Stimulated activated CD4-positive, alpha-beta T cell treated with anti-CD3 and anti-CD28 coated beads, Interleukin-15, amount 100 ng/mL, for 1 hour (primary cell): ENCODE data around the gene STARD10.
"Not testable (repeated sequence)": the region's sequence is repeated elsewhere in the genome, so short reads cannot be mapped to it uniquely, and the experiment has no call there.

ENCODE experiments used
- DNase-seq, 2 donors: peaks; one replicate each; pipeline ENCODE4 v3.0.0-alpha.2; 2020; ENCODE audit warnings: low read depth in 1 of 2, low spot score in 1 of 2

Gene STARD10

DNA sequence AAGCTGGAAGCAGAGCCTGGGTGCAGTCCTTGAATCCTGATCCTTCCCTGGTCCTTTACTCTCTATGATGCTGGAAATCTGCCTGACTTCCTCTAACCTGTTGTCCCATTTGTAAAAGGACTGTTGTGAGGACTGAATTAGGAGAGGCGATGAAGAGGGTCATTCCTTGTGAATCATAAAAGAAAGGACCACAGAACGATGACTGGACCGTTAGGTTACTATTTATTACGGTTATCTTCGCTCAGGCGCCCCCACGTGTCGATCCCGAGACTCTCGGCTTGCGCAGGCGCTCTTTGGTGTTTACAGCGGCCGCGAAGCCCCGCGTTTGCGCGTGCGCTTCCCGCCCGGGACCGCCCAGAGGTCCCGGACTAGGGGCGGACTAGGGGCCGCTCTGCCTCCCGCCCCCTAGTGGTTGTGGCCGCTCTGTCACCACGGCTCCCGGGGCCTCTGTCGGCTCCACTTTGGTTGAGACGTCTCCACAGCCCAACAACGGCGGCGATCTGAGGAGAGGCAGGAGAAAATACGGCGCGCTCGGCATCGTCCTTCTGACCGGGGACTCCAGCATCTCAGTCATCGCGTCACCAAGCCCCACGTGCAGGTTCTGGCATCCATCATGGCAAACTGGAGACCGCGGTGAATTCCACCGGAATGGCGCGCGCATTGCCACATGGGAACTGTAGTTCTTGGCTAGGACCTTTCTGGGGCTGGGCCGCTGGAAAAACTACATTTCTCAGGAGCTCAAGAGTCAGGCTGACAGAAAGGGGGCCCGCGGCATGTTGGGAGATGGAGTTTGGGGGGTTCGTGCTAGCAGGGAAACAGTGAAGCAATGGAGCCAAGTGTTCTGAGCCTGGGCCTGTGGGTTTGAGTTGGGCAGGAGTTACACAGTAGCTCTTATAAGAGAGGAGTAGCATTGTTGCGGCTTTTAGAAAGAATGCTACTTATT lies at the start of gene STARD10:
TSS of gene STARD10 (minus strand) at position 623 of the 943 bp plus-strand sequence. CDS start 12,866 bp downstream, outside the sequence.
- peak; percentile 89 to 92 for DNase-seq

GRCh38 chr11:72842653-72843330 lies 48.9 kb upstream of the STARD10 start:
- DNase-seq, result no peak

DNA sequence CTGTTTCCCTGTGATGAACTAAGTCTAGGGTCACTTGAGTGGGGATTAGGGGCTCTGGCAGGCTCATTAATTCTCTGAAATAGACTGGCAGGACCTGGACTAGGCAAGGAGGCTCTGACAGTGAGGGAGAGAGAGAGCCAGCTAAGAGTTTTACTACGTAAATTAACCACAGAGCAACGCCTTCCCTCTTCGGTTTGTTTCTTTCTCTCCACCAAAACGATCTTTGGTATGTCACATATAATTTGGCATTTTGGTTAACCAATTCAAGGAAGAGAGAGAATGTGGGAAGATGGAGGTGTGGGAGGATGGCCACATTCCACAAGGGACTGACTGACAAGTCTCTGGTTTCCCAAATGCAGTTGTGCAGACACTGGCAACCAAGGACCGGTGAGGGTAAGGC lies 48.3 kb upstream of the STARD10 start:
- DNase-seq, result no peak

GRCh38 chr11:72841397-72841796 lies 47.5 kb upstream of the STARD10 start:
- DNase-seq, result no peak

DNA sequence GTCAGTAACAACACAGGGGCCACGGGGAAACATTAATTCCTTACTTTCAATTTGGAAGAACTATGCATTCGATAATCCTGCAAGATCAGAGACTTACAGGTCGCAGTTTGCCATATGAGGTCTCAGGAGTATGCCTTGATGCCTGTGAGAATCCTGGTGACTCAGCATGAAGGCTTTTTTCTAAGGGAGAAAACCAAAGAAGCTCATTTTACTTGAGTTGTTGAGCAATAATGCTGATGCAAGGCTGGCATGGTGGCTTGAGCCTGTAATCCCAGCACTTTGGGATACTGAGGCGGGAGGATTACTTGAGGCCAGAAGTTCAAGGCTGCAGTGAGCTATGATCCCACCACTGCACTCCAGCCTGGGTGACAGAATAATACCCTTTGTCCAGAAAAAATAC lies 46.9 kb upstream of the STARD10 start:
- no peak for DNase-seq

- DNase-seq, result no peak
Measured at GRCh38 chr11:72838691-72839305, 45.0 kb upstream of the STARD10 start.

- no peak for DNase-seq
Measured at GRCh38 chr11:72836111-72836510, 42.3 kb upstream of the STARD10 start.

DNA sequence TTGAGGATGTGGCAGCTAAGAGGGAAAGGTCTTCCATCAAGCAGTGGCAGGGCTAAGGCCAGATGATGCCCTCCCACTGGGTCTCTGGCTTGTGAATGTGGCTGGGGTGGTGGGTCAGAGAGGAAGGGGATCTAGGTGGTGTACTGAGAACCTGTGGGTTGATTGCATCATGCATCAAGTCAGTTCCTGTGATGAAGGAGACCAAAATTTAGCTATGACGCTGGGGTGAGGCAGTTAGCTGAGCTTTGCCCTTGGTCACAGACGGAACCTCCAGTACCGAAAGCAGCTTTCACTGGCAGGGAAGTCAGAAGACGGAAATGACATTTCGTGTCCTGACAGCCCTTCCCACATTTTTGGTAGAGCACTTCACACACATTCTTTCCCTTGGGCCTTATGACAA lies 41.1 kb upstream of the STARD10 start:
- no peak for DNase-seq

GRCh38 chr11:72833811-72834493 lies 40.1 kb upstream of the STARD10 start:
- DNase-seq, result no peak

DNA sequence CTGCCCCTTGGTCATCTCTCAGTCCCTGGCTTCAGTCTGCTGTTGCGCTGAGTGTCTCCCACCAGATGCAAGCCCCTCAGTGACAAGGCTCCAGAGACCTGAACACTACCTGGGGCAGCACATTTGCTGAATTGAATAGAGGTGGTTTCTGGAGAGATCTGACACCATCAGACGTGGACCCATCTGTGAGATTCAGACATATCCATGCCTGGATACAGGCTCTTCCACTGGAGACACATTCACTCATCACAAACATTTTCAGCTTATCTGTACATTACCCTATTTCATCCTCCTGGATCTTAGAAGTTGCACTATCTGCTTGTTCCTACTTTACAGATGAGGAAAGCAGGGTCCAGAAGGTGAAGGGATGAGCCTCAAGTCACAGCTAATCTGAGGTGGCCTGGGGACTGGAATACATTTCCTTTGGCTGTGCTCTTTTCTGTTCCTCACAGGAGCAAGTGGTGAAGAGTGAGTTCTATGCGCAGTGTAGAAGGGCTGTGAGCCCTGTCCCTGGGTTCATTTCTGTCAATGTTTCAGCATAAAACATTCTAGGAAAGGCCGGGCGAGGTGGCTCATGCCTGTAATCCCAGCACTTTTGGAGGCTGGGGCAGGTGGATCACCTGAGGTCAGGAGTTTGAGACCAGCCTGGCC lies 39.4 kb upstream of the STARD10 start:
- DNase-seq, result no peak

GRCh38 chr11:72832301-72833082 lies 38.6 kb upstream of the STARD10 start:
- DNase-seq, result no peak

GRCh38 chr11:72831521-72832300 lies 37.9 kb upstream of the STARD10 start:
- DNase-seq, result peak in 1 of 2 donors; percentile 39

- DNase-seq, result no peak
Measured at GRCh38 chr11:72829884-72830533, 36.2 kb upstream of the STARD10 start.

GRCh38 chr11:72829178-72829577 lies 35.3 kb upstream of the STARD10 start:
- DNase-seq, result no peak

GRCh38 chr11:72828692-72829101 lies 34.9 kb upstream of the STARD10 start:
- DNase-seq, result no peak

GRCh38 chr11:72828081-72828567 lies 34.3 kb upstream of the STARD10 start:
- no peak for DNase-seq

DNA sequence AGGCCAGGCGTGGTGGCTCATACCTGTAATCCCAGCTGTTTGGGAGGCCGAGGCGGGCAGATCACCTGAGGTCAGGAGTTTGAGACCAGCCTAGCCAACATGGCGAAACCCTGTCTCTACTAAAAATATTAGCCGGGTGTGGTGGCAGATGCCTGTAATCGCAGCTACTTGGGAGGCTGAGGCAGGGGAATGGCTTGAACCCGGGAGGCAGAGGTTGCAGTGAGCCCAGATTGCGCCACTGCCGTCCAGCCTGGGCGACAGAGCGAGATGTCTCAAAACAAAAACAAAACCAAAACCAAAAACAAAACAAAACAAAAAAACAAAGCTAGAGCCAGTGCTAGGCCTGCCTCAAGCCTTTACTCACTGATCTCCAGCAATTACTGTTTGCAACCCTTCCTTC lies 33.8 kb upstream of the STARD10 start:
- DNase-seq, result not testable (repeated sequence)

- no peak for DNase-seq
Measured at GRCh38 chr11:72826942-72827480, 33.2 kb upstream of the STARD10 start.
